ENCODE results near the gene BABAM1.

DNA sequence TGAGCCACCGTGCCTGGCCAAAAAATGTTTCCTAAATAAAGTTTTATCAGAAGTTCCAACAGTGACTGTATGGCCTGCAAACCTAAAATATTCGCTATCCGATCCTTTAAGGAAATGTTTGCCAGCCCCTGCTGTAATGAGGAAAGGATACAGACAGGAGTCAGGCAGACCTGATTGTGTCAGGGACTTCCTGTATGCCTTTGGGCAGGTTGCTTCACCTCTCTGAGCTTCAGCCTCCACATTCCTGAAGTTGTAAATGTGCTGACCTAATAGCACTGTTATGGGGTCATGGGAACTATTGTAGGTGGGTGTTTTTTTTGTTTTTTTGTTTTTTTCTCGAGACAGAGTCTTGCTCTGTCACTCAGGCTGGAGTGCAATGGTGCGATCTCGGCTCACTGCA, 29.7 kb downstream of the BABAM1 start:
- TF ChIP-seq, protein P1, sequence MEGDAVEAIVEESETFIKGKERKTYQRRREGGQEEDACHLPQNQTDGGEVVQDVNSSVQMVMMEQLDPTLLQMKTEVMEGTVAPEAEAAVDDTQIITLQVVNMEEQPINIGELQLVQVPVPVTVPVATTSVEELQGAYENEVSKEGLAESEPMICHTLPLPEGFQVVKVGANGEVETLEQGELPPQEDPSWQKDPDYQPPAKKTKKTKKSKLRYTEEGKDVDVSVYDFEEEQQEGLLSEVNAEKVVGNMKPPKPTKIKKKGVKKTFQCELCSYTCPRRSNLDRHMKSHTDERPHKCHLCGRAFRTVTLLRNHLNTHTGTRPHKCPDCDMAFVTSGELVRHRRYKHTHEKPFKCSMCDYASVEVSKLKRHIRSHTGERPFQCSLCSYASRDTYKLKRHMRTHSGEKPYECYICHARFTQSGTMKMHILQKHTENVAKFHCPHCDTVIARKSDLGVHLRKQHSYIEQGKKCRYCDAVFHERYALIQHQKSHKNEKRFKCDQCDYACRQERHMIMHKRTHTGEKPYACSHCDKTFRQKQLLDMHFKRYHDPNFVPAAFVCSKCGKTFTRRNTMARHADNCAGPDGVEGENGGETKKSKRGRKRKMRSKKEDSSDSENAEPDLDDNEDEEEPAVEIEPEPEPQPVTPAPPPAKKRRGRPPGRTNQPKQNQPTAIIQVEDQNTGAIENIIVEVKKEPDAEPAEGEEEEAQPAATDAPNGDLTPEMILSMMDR (conservative IDR thresholded peaks at IDR 0.05 in 1 of 2, IDR thresholded peaks at IDR 0.05 in 1 of 2; ENCODE audit: low read depth in 1 of 2, low read length in 2 of 2), result no peak
- no peak for TF ChIP-seq EZH2 (IDR thresholded peaks at IDR 0.05; ENCODE audit: low read length, missing control alignments)
